HEK293 (cell line): Measurements from ENCODE around the gene CLPTM1.

Experiments
- ZEB2 ChIP-seq: fragments of 450-650 bp; formaldehyde crosslinking; IDR thresholded peaks from 2 replicates; pipeline ENCODE4 v1.5.1; 2016; ENCODE audit warnings: missing biosample characterization, missing genetic modification characterization
- ZNF114 ChIP-seq: fragments of 450-650 bp; formaldehyde crosslinking; IDR thresholded peaks from 2 replicates; pipeline ENCODE4 v1.5.0; 2017; ENCODE audit warnings: missing biosample characterization, missing genetic modification characterization
- TF ChIP-seq, protein P1 (sequence below): fragments of 450-650 bp; formaldehyde crosslinking; IDR thresholded peaks from 2 replicates; pipeline ENCODE4 v1.5.1; 2016; ENCODE audit warnings: missing biosample characterization, missing genetic modification characterization

DNA sequence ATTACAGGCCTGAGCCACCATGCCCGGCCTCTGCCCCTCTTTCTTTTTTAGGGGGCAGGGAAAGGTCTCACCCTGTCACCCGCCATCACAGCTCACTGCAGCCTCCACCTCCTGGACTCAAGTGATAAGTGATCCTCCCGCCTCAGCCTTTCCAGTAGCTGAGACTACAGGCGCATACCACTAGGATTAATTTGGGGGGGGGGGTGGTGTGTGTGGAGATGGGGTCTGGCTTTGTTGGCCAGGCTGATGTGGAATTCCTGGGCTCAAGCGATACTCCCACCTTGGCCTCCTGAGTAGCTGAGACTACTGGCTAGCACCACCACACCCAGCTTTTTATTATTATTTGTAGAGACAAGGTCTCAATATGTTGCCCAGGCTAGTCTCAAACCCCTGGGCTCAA is 45.4 kb upstream of the CLPTM1 start:
- TF ChIP-seq ZEB2 (tag by site-specific recombination) (no peak), ZNF114 (tag by site-specific recombination) (no peak)
- TF ChIP-seq, protein P1, sequence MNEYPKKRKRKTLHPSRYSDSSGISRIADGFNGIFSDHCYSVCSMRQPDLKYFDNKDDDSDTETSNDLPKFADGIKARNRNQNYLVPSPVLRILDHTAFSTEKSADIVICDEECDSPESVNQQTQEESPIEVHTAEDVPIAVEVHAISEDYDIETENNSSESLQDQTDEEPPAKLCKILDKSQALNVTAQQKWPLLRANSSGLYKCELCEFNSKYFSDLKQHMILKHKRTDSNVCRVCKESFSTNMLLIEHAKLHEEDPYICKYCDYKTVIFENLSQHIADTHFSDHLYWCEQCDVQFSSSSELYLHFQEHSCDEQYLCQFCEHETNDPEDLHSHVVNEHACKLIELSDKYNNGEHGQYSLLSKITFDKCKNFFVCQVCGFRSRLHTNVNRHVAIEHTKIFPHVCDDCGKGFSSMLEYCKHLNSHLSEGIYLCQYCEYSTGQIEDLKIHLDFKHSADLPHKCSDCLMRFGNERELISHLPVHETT (tag by site-specific recombination) = no peak
